Activated CD4-positive, alpha-beta memory T cell treated with anti-CD3 and anti-CD28 coated beads for 36 hours (primary cell): ENCODE data around the gene L3MBTL2. TPM values are rescaled to one million over a fixed set of nuclear protein-coding genes. Genes with fewer than 3 reads are reported as not detected.

Source experiments
- CTCF ChIA-PET: fragments of 350-600 bp; sonication (Branson Sonifier 250); formaldehyde crosslinking; loops from one replicate; lab custom pipeline; 2021; ENCODE audit warnings: antibody characterized with exemption, inconsistent platforms; lab: Charles Lee
- POLR2A ChIA-PET: fragments of 350-600 bp; sonication (Branson Sonifier 250); formaldehyde crosslinking; loops from one replicate; lab custom pipeline; 2021; ENCODE audit warnings: antibody characterized with exemption; lab: Charles Lee
- DNase-seq: peaks from one replicate; pipeline ENCODE4 v3.0.0-alpha.2; 2020
- H3K27ac Mint-ChIP-seq: one replicate; pipeline ENCODE4 v1.8.0; 2021; ENCODE audit warnings: mixed read lengths
- H3K27me3 Mint-ChIP-seq: one replicate; pipeline ENCODE4 v1.8.0; 2021; ENCODE audit warnings: mixed read lengths
- H3K36me3 Mint-ChIP-seq: one replicate; pipeline ENCODE4 v1.8.0; 2021; ENCODE audit warnings: mixed read lengths
- H3K4me1 Mint-ChIP-seq: one replicate; pipeline ENCODE4 v1.8.0; 2021; ENCODE audit warnings: low read depth, mixed read lengths
- H3K4me3 Mint-ChIP-seq: one replicate; pipeline ENCODE4 v1.8.0; 2021; ENCODE audit warnings: mild to moderate bottlenecking, mixed read lengths
- H3K9me3 Mint-ChIP-seq: one replicate; pipeline ENCODE4 v1.8.0; 2021; ENCODE audit warnings: mixed read lengths
- intact Hi-C: fragments of 100-400 bp; cut with micrococcal nuclease; formaldehyde crosslinking; loops from one replicate; pipeline ENCODE4 v1.15.1; 2023
- total RNA-seq, 2 experiments: library from RNA; stranded (reverse); gene quantifications; one replicate each; pipeline ENCODE4 v1.2.3, GENCODE V29; 2021

The L3MBTL2 gene
- total RNA-seq, 2 experiments from 2014 or later, result 27.3 to 31.0 TPM

DNA sequence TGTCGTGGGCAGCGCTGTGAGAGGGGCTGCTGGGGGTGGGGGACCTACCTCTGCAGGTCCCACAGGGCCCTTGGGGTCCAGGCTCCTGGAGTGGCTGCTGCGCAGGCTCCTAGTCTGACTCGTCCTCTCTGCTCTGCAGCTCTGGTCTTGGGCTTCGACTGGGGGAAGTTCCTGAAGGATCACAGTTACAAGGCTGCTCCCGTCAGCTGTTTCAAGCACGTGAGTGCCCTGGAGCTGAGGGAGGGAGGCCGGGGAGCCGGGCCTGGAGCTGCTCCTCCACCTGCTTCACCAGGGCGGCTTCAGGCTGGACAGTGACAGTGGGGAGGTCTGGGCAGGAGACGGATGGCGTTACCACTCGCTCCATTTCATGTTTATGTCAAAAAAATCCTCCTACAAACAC is 11.9 kb downstream of the L3MBTL2 start:
- Mint-ChIP-seq H3K27me3 (no peaks in the 10 kb centered on the region), H3K4me1 (peaks cover 19% of the 10 kb centered on the region), H3K36me3 (peaks cover 35% of the 10 kb centered on the region), H3K27ac (peak overlapping the region; percentile 44), H3K4me3 (no peak overlapping the region), H3K9me3 (no peaks in the 10 kb centered on the region)
- CTCF ChIA-PET, result interaction anchor here (5.3 kb wide), 1 partner anchor 20 kb away, joined by 21 read pairs; no protein-coding TSS in a partner anchor
- intact Hi-C loops, result no loop called here
- no peak for DNase-seq
- POLR2A ChIA-PET, result interaction anchor here (0.5 to 2.6 kb wide), 3 partner anchors 10 to 486 kb away, joined by 3 to 8 read pairs (median 3); no protein-coding TSS in a partner anchor

DNA sequence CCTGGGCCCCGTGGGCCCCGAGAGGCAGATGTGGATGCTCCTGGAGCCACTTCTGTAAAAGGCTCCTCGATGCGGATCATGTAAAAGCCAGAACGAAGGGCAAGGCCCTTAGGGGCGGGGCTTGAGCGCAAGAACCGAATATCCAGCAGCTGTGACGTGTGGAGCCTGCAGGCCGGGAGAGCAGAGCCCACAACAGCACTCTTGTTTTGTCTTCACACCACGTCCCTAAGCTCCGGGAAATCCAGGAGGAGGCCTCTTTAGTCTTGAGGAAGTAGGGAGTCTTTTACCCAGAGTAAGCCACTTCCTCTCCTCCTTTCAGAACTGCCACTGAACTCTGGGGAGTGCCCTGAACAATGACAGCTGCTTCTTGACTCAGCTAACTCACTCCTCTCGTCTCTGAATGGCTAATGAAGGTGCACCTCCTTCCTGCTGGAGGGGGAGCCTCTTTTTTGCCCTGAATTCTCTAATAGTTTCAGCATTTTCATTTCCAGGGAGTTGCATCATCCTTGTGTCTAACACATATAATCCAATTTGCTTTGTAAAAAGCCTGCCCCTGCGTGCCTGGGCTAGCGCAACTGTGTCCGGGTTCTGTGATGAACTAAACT is 12.5 kb downstream of the L3MBTL2 start:
- CTCF ChIA-PET, result interaction anchor here (0.9 to 5.3 kb wide), 3 partner anchors 20 to 296 kb away, joined by 3 to 21 read pairs (median 9); no protein-coding TSS in a partner anchor

DNA sequence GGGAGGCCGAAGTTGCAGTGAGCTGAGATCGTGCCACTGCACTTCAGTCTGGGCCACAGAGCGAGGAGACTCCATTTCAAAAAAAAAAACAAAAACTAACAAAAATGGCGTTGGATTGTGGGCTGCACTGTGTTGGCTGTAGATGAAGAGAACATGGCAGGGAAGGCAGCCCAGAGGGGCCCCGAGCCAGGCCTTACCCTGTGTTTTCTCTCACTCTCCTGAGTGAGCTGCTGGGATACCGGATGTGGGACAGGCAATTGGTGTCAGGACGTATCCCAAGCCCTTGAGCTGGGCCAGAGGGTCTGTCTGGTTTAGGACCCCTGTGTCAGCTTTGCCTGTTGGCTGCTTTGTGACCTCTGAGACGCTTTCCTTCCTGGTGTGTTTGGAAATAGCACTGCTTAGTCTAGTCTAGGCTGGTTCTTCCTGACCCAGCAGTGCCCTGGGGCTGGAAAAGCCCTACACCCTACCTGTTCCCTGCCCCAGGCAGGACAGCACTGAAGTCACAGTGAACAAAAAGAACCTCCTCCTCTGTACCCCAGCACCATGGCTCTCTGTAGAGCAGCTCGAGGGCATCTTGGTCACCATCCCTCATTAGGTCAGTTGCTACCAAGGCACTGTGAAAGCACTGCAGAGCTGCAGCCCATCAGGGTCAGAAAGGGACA is 17.9 kb downstream of the L3MBTL2 start:
- CTCF ChIA-PET, result interaction anchor here (0.9 kb wide), 1 partner anchor 15 kb away, joined by 3 read pairs; no protein-coding TSS in a partner anchor
- POLR2A ChIA-PET, result no interaction called here
- Mint-ChIP-seq H3K27me3 (no peaks in the 10 kb centered on the region), H3K9me3 (no peaks in the 10 kb centered on the region), H3K27ac (peak overlapping the region; percentile 13), H3K4me3 (no peak overlapping the region), H3K36me3 (peaks cover 31% of the 10 kb centered on the region), H3K4me1 (peaks cover 3% of the 10 kb centered on the region)
- no peak for DNase-seq
- intact Hi-C loops, result no loop called here

More for the DNA sequence above, 12.5 kb downstream of the L3MBTL2 start:
- no peaks in the 10 kb centered on the region for H3K27me3 Mint-ChIP-seq
- H3K9me3 Mint-ChIP-seq, result no peaks in the 10 kb centered on the region
- intact Hi-C loops, result no loop called here
- H3K27ac Mint-ChIP-seq, result peak overlapping the region; percentile 70
- POLR2A ChIA-PET, result interaction anchor here (0.9 to 2.6 kb wide), 2 partner anchors 10 to 21 kb away, joined by 3 to 8 read pairs; no protein-coding TSS in a partner anchor
- H3K4me1 Mint-ChIP-seq, result peaks cover 19% of the 10 kb centered on the region
- peaks cover 34% of the 10 kb centered on the region for H3K36me3 Mint-ChIP-seq
- peak overlapping the region; percentile 34 for H3K4me3 Mint-ChIP-seq
- peak; percentile 56 for DNase-seq

DNA sequence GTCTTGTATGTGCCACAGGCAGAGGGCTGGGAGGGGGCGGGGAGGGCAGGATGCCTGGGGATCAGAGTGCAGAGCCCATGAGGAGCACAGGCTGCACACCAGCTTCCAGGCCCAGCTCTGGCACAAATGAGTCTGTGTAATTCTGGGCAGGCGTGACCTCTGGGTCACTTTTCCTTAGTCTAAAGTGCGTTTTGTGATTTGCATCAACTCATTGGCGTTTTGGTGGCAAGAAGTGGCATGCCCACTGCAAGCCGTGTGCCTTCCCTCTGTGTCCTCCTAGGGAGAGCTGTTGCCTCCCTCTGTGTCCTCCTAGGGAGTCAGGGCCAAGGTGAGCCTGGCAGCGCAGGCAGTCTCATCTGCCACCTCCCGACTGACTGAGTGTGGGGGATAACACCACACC is 18.4 kb downstream of the L3MBTL2 start:
- H3K27me3 Mint-ChIP-seq, result no peaks in the 10 kb centered on the region
- ChIA-PET POLR2A (no interaction called here), CTCF (interaction anchor here (0.9 kb wide), 1 partner anchor 14 kb away, joined by 3 read pairs; no protein-coding TSS in a partner anchor)
- H3K9me3 Mint-ChIP-seq, result no peaks in the 10 kb centered on the region
- peaks cover 2% of the 10 kb centered on the region for H3K4me1 Mint-ChIP-seq
- intact Hi-C loops, result no loop called here
- no peak overlapping the region for H3K4me3 Mint-ChIP-seq
- DNase-seq, result no peak
- peaks cover 32% of the 10 kb centered on the region for H3K36me3 Mint-ChIP-seq
- no peak overlapping the region for H3K27ac Mint-ChIP-seq

DNA sequence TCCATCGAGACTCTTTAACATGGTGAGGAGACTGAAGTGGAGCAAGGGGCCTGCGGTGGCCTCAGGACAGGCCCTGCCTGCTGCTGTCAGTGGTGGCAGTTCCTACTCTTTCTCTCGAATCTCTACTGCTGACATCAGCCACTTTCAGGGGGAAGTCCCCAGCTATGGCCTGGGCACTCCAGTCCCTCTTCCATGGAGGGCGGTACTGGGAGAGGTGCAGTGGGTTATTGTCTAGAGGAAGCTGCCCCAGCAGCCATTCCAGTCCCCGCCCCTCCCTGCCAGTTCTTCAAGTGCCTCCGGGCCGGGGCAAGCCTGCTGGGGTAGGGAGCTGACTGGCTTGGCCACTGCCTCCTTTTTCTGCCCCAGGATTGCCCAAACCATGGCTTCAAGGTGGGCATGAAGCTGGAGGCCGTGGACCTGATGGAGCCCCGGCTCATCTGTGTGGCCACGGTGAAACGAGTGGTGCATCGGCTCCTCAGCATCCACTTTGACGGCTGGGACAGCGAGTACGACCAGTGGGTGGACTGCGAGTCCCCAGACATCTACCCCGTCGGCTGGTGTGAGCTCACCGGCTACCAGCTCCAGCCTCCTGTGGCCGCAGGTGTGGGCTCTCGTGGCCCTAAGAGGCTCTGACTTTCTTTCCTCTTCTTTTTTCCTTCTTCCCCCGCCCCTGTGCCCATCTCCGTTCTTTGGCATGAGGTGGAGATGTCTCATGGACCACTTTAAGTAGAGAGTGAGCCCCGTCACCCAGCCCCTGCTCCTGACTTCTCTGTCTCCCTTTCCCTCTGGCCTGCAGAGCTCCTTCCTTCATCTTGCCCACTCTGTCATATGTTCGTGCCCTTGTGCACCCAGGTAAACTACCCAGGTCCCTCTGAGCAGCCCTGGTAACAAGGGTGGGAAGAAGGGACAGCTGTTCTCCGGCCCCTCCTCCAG is 21.9 kb downstream of the L3MBTL2 start:
- intact Hi-C loops, result no loop called here
- Mint-ChIP-seq H3K27ac (no peak overlapping the region), H3K36me3 (peaks cover 23% of the 10 kb centered on the region), H3K4me3 (no peak overlapping the region), H3K4me1 (no peaks in the 10 kb centered on the region), H3K9me3 (no peaks in the 10 kb centered on the region), H3K27me3 (no peaks in the 10 kb centered on the region)
- CTCF ChIA-PET, result interaction anchor here (2.7 kb wide), 1 partner anchor 11 kb away, joined by 18 read pairs; no protein-coding TSS in a partner anchor
- POLR2A ChIA-PET, result no interaction called here
- no peak for DNase-seq

DNA sequence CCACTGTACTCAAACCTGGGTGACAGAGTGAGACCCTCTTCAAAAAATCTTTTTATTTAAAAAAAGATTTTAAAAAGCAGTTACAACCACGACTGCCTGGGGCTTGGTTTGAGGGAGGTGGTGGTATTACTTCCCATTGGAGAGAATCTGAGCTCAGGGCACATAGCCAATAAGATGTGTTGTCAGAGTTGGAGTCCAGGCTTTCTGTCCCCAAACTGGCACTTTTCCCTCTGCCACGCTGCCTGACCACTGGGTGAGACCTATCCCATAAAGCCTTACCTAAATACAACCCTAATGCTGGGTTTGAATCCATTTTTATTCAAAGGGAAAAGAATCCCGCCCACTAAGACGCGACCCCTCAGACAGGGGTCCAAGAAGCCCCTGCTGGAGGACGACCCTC is 24.1 kb downstream of the L3MBTL2 start:
- intact Hi-C loops, result no loop called here
- no peak for DNase-seq
- Mint-ChIP-seq H3K4me3 (no peak overlapping the region), H3K36me3 (peaks cover 17% of the 10 kb centered on the region), H3K4me1 (no peaks in the 10 kb centered on the region), H3K27me3 (no peaks in the 10 kb centered on the region), H3K27ac (no peak overlapping the region), H3K9me3 (no peaks in the 10 kb centered on the region)
- CTCF ChIA-PET, result no interaction called here
- POLR2A ChIA-PET, result no interaction called here

DNA sequence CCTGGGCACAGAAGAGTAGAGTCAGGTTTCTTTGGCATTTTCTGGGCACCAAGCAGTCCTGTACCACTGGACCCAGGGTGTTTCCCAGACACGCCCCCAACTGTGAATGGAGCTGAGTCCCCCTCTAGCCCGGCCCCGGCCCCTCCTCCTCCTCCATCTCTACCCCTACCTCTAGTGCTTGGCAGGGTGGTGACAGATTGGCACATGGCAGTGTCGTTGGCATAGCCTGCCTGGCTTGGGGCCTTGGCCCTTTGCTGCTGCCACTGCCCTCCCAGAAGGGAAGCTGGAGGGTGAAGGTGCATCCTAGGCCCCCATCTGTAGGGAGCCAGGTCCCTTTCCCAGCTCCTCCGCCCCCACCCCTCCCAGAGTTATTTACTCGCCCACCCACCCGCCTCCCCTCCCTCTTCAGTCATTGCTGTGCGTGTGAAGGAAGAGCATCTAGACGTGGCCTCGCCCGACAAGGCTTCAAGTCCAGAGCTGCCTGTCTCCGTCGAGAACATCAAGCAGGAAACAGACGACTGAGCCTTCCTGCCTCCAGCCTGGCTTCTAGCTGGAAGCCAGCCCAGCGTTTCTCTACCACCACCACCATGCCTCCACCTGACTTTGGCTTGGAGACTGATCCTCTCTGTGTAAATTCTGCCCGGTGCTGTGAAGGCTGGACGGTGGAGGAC is 24.8 kb downstream of the L3MBTL2 start:
- H3K9me3 Mint-ChIP-seq, result no peaks in the 10 kb centered on the region
- H3K36me3 Mint-ChIP-seq, result peaks cover 17% of the 10 kb centered on the region
- intact Hi-C loops, result no loop called here
- H3K27me3 Mint-ChIP-seq, result no peaks in the 10 kb centered on the region
- POLR2A ChIA-PET, result interaction anchor here (1.1 kb wide), 1 partner anchor 13 kb away, joined by 3 read pairs; no protein-coding TSS in a partner anchor
- H3K4me1 Mint-ChIP-seq, result no peaks in the 10 kb centered on the region
- no peak overlapping the region for H3K4me3 Mint-ChIP-seq
- CTCF ChIA-PET, result interaction anchor here (1.0 kb wide), 1 partner anchor 13 kb away, joined by 4 read pairs; no protein-coding TSS in a partner anchor
- no peak for DNase-seq
- H3K27ac Mint-ChIP-seq, result no peak overlapping the region

DNA sequence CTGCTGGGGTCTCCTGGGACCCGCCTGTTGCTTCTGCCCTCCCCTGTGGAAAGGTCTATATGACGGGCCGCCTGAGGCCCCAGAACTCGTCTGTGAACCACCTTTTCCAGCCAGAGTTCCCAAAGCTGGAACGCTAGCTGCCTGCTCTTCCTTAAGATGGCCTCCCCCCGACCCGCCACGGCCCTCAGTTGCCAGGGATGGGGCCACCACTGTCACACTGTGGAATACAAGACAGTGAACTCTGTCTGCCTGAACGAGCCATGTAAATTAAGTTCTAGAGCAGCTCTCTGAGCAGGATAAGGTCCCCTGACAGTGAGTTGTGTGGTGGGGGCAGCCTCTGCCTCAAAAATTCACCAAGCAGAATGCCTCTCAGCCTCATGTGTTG is 25.3 kb downstream of the L3MBTL2 start:
- DNase-seq, result no peak
- no peaks in the 10 kb centered on the region for H3K9me3 Mint-ChIP-seq
- peaks cover 17% of the 10 kb centered on the region for H3K36me3 Mint-ChIP-seq
- no peak overlapping the region for H3K4me3 Mint-ChIP-seq
- H3K27me3 Mint-ChIP-seq, result no peaks in the 10 kb centered on the region
- POLR2A ChIA-PET, result interaction anchor here (1.0 to 1.1 kb wide), 2 partner anchors 14 kb away, joined by 3 to 4 read pairs; no protein-coding TSS in a partner anchor
- no peak overlapping the region for H3K27ac Mint-ChIP-seq
- H3K4me1 Mint-ChIP-seq, result no peaks in the 10 kb centered on the region
- intact Hi-C loops, result no loop called here
- CTCF ChIA-PET, result interaction anchor here (1.0 kb wide), 1 partner anchor 13 kb away, joined by 4 read pairs; no protein-coding TSS in a partner anchor

DNA sequence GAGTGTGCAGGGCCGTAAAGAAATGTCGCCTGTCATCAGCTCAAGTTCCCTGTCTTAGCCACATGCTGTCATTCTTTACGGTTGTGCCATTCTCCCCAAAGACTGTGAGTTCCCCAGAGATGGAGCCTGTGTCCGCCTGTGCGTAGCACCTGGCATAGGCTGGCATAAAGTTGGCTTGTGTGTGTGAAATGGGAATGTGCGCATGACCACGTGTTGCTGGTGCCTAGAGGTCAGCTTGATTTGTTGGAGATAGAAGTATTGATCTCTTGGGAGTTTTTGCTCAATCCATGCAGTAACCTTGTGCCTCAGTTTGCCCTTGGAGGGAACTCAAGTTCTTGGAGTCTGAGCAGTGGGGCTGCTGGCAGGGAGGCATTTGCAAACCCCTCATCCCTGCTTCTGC is 26.3 kb downstream of the L3MBTL2 start:
- DNase-seq, result no peak
- no peak overlapping the region for H3K27ac Mint-ChIP-seq
- no peaks in the 10 kb centered on the region for H3K27me3 Mint-ChIP-seq
- CTCF ChIA-PET, result interaction anchor here (1.0 kb wide), 1 partner anchor 12 kb away, joined by 4 read pairs; no protein-coding TSS in a partner anchor
- intact Hi-C loops, result no loop called here
- no peak overlapping the region for H3K4me3 Mint-ChIP-seq
- H3K4me1 Mint-ChIP-seq, result no peaks in the 10 kb centered on the region
- H3K36me3 Mint-ChIP-seq, result peaks cover 15% of the 10 kb centered on the region
- no peaks in the 10 kb centered on the region for H3K9me3 Mint-ChIP-seq
- POLR2A ChIA-PET, result interaction anchor here (1.0 kb wide), 1 partner anchor 13 kb away, joined by 4 read pairs; no protein-coding TSS in a partner anchor

DNA sequence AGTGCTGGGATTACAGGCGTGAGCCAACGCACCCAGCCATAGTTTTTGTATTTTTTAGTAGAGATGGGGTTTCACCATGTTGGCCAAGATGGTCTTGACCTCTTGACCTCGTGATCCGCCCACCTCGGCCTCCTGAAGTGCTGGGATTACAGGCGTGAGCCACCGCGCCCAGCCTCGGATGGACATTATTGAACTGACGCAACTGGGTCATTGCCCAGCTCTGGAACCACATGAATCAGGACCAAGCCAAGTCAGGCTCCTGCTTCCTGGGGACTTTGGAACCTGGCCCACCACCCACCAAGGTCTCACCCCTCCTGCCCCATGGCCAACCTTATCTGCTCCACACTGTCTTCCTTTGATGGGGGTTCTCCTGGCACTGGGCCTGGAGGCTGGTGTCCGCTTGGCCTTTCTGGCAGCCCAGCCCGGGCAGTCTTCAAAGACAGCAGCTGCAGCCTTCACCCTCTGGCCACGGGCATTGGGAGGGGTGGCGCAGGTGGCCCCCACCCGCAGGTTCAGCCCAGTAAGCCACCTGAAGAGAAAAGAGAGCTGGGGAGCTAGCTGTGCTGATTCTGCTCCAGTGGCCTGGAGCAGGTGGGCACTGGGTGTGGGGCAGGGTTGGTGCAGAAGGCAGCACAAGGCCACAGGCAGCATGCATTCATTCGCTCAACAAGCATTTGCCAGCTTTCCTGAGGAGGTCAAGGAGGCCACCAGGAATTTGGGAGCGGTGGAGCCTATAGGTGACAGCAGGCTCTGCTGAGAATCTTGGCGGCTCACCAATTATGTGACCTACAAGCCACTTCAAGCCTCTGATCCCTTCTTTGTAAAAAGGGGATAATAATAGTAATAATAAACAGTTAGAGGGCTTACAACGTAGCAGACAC is 29.9 kb downstream of the L3MBTL2 start:
- POLR2A ChIA-PET, result interaction anchor here (0.5 kb wide), 1 partner anchor 110 kb away, joined by 3 read pairs; no protein-coding TSS in a partner anchor

More for the DNA sequence above, 29.9 kb downstream of the L3MBTL2 start:
- H3K4me3 Mint-ChIP-seq, result no peak overlapping the region
- H3K27me3 Mint-ChIP-seq, result no peaks in the 10 kb centered on the region
- H3K4me1 Mint-ChIP-seq, result peaks cover 11% of the 10 kb centered on the region
- H3K36me3 Mint-ChIP-seq, result peaks cover 5% of the 10 kb centered on the region
- DNase-seq, result no peak
- intact Hi-C loops, result no loop called here
- CTCF ChIA-PET, result interaction anchor here (0.6 to 3.6 kb wide), 3 partner anchors 36 to 317 kb away, joined by 3 to 139 read pairs (median 3); no protein-coding TSS in a partner anchor
- no peaks in the 10 kb centered on the region for H3K9me3 Mint-ChIP-seq
- H3K27ac Mint-ChIP-seq, result no peak overlapping the region
